Limb (tissue), 2 donors: ENCODE results near the gene ARTN.
A peak's percentile ranks its signal among the peaks of the same experiment; 100 is the strongest.

ENCODE experiments used
- DNase-seq, 2 donors: peaks; one replicate each; pipeline ENCODE4 v3.0.0-alpha.2; 2016; ENCODE audit errors: extremely low spot score in 2 of 2

The ARTN gene

DNA sequence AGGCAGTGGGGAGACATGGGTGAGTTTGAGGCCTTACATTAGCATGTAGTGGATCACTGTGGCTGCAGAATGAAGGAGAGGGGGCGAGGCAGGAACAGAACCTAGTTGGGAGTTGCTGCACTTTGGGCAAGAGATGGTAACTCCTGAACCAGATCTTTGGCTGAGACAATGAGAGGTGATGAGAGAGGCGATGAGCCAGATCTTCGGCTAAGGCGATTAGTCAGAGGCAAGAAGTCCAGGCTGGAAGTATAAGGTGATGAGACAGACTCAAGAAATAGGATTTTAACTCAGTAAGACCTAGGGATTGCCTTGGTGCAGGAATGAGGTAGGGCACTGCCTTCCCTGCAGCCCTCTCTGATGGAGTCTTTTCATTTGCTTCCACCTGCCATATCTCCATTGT, 9.1 kb upstream of the ARTN start:
- DNase-seq = no peak

- no peak for DNase-seq
These were observed 7.8 kb upstream of the ARTN start for GRCh38 chr1:43925846-43926245.

GRCh38 chr1:43930168-43930948, 3.2 kb upstream of the ARTN start:
- no peak for DNase-seq

DNA sequence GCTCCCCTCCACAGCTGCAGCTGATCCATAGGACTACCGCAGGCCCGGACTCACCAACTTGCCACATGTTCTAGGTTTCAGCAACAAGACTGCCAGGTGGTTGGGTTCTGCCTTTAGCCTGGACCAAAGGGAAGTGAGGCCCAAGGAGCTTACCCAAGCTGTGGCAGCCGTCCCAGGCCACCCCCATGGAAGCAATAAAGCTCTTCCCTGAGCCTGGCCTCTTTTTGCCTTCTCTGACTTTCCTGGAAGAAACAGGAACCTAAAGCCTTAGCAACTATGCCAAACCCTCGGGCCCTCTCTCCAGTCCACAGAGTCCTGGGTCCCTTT, 2.7 kb upstream of the ARTN start:
- DNase-seq = no peak

DNA sequence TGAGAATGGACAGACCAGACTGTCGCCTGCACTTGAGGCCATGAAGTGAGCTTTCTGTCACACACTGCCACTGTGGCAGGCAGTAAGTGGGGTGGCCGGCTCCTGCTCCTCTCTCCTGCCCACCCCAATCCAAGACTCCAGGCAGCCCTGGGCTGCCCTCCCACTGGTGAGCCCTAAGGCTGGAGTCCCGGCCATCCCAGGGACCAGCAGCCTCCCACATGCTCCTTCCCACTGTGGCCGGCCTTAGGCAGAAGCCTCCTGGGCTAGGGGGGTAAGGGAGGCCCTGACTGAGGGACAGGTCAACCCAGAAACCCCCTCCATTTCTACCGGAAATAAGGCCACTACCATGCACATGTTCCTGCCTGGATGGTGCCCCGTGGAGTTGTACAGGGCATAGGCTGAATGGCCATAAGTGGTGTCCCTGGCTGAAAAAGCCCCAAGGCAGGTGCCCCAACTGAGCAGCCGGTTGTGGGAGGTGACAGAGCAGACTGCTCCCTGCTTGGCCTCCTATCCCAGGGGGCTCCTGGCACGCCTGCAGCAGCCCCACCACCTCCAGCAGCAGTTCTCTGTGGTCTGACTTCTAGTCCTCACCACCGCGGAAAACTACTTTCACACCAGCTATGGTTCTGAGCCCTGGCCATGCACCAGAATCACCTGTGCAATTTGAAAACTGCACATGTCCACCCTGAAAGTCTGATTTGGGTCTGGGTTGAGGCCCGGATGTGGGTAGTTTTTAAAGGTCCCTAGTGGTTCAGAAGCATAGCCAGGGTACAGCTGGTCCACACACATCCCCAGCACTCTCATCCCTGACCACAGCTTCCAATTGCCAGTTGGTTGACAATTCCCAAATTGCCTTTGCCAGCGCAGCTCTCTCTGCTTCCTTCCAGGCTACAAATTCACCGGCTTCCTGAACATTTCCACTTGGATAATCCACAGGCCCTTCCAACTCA, 1.6 kb upstream of the ARTN start:
- DNase-seq = no peak

- no peak for DNase-seq
These were observed 715 bp upstream of the ARTN start for GRCh38 chr1:43932786-43933385.

GRCh38 chr1:43934101-43934985, 742 bp downstream of the ARTN start:
- DNase-seq = peak; percentile 74 to 86

GRCh38 chr1:43934986-43935324, 1.4 kb downstream of the ARTN start:
- DNase-seq = no peak

- DNase-seq = no peak
These were observed 2.3 kb downstream of the ARTN start for GRCh38 chr1:43935711-43936427.

GRCh38 chr1:43936431-43937151, 3.0 kb downstream of the ARTN start:
- peak in 1 of 2 donors; percentile 58 for DNase-seq

- no peak for DNase-seq
These were observed 3.7 kb downstream of the ARTN start for GRCh38 chr1:43937179-43937865.

GRCh38 chr1:43938383-43938782, 4.8 kb downstream of the ARTN start:
- DNase-seq = no peak

- DNase-seq = no peak
These were observed 5.4 kb downstream of the ARTN start for GRCh38 chr1:43938892-43939587.

DNA sequence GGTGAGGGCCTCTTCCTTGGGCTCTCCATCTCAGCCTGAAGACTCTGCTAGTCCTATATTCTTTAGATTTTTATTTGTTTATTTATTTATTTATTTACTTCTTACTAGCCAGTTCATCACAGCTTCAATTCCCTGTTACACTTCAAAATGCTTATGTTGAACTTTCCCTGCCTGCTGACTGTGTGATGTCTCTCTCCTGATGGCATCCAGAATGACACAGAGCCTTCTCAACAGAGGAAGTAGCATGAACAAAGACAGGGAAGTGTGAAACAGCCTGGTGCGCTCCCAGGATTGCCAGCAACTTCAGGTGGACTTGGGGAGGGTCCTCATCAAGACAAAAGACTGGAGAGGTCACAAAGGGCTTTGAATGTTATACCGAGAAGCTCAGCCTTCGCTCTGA, 8.8 kb downstream of the ARTN start:
- no peak for DNase-seq

DNA sequence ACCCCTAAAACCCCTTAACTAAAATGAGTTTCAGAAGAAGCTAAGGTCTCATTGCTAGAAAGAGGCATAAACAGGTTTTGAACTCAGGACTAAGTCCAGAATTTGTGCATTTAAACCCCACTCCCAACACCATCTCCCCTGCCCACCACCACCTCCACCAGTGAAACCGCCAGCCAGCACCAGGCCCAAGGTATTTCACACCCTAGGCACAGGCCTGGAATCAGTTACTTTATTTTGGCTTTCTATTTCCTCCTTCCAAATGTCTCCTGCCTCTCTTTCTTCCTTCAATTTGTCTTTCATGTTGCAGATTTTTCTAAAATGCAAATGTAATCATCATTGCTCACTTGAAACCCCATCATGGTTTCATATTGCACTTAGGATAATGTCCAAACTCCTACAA, 11.3 kb downstream of the ARTN start:
- DNase-seq = no peak

- no peak for DNase-seq
These were observed 12.2 kb downstream of the ARTN start for GRCh38 chr1:43945674-43946235.

DNA sequence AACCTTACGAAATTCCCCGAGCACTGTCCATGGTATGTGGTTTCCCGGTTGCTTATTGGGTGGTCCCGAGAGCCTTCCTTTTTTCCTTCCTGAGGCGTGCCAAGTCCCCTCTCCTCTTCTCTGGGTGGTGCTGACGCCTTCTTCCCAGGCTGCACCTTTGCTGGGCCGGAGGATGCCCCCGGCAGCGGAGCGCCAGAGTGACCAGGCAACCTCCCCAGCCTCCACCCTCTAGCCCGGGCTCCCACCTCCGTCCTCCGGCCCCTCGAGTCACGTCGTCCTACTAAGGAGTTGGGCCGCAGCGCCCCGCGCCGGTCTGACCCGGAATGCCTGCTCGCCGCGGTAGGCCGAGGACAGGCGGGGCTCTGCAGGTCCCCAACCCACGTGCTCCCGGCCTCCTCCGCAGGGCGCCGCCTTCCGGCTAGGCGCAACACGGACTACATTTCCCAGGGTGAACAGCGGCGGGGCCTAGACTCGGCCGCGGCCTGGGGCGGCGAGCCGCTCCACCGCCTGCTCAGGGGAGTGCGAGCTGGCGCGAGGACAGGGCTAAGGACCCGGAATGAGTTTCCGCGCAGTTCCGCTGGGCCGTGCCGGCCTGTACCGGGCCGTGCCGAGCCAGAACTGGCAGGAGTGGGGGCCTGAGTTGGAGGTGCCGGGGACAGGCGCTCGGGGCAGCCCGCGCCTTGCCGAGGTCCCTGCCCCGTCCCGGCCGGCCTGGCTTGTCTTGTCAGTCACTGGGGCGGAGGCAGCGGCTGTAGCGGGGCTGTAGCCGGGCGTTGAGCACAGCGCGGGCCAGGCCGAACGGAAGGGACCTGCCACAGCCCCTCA, 12.8 kb downstream of the ARTN start, which contains the start of gene IPO13:
TSS of gene IPO13 (plus strand) at position 715 of the 825 bp plus-strand sequence. CDS start 651 bp downstream, outside the sequence.
- DNase-seq = peak; percentile 95 to 98
